GM19240 (cell line): ENCODE measurements around the gene KRTAP29-1.
"Not testable (repeated sequence)": the region's sequence is repeated elsewhere in the genome, so short reads cannot be mapped to it uniquely, and the experiment has no call there.

ENCODE experiments used
- DNase-seq: peaks from one replicate; pipeline ENCODE4 v3.0.0; 2011; ENCODE audit warnings: low spot score; ENCODE audit not compliant: insufficient read length

The KRTAP29-1 gene, protein sequence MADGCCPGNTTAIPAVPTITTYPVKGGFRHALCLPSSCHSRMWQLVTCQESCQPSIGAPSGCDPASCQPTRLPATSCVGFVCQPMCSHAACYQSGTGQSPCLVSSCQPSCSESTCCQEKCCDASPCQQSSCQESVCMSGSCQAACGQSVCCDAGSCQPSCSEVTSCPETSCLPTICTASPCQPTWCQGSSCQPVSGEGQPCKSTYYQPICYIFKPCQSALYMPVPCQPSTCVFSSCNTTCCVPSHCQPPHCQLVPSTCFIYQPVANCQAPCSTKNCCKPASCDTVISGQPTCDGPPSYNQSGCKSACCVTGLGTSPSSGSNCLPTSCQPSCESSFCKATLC

DNA sequence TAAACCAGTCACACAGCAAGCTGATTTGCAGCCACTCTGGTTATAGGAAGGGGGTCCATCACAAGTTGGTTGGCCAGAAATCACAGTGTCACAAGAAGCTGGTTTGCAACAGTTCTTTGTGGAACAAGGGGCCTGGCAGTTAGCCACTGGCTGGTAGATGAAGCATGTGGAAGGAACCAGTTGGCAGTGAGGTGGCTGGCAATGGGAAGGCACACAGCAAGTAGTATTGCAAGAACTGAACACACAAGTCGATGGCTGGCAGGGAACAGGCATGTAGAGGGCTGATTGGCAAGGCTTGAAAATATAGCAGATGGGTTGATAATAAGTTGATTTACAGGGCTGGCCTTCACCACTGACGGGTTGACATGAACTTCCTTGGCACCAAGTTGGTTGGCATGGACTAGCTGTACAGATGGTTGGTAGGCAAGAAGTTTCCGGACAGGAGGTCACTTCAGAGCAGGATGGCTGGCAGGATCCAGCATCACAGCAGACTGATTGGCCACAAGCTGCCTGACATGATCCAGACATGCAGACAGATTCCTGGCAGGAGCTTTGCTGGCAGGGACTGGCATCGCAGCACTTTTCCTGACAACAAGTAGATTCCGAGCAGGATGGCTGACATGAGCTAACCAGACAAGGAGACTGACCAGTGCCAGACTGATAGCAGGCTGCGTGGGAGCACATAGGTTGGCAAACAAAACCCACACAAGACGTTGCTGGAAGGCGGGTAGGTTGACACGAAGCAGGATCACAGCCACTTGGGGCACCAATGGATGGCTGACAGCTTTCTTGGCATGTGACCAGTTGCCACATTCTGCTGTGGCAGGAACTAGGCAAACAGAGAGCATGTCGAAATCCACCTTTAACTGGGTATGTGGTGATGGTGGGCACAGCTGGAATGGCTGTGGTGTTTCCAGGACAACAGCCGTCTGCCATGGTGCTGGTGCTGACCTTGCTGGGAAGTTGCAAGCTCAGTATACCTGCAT, at the start of gene KRTAP29-1:
Gene KRTAP29-1 (minus strand): TSS at position 936 of the 986 bp plus-strand sequence. CDS start 0 bp downstream, at position 936.
- DNase-seq: no peak

DNA sequence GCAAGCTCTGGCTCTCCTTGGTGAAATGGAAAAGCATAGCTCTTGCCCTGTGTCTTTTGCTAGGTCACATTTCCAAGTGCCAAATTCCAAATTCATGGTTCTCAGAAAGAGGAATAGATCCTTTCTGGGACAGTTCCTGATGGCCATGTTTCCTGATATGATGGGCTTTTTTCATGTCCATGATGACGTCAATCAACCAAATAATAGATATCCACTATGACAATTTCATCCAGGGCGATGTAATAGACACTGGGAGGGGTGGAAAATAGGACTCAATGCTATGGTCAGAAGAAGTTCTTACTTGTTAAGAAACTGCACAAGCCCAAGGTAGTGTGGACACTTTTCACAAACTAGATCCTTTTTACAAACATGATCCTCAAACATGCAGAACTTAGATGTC, 48.5 kb upstream of the KRTAP29-1 start:
- DNase-seq: no peak

DNA sequence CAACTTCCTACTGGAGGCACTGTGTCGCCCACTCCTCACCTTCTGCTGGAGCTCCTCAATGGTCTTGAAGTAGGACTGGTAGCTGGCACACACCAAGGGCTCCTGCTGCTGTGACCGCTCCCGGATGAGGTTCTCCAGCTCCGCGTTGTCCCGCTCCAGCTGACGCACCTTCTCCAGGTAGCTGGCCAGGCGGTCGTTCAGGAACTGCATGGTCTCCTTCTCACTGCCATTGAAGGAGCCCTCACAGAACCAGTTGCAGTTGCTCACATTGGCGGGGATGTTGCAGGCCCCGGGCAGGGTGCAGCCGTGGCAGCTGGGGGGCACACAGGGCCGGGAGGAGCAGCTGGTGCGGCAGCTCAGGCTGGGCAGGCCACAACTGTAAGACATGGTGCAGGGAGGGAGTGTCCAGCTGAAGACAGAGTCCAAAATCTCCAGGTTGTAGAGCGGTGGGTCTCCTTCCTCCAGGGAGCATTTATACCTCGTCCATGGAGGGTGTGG, 47.8 kb upstream of the KRTAP29-1 start, which contains the start of gene KRT33A:
Gene KRT33A (minus strand): TSS at position 448 of the 498 bp plus-strand sequence. CDS start 61 bp downstream, at position 387.
- not testable (repeated sequence) for DNase-seq

DNA sequence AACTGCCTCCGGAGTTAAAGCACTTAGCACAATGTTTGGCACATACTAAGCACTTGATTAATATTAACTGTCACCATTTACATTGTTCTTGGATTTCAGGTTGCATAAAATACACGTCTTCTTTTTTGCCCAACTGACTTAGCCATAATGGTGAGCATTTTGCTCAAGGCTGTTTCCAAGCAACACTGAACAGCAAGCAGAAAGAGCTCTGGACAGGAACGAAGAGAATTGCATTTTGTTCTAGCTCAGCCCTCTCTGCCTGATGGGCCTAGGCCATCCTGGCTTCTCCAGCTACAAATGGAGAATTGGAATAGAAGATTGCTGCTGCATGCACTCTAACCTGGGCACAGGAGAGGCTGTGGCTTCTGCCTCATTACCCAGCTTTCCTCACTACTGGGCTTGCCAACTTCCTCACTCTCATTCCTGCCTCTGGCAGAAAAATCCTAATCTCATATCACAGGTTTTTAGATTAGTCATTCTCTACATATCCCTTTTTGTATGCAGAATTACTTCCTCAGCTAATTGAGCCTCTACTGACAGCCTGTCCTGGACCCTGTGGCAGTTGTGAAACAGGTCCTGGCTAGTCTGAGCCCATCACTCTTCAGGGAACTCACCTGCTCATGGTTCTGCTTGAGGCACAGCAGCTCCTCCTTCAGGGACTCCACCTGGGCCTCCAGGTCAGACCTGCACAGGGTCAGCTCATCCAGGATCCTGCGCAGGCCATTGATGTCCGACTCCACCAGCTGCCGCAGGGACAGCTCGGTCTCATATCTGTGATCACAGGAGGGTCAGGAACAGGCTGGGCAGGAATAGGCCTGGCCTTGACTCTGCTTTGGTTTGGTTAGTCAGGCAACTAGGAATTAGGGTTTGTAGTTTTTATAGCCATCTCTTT, 45.5 kb upstream of the KRTAP29-1 start:
- no peak for DNase-seq

DNA sequence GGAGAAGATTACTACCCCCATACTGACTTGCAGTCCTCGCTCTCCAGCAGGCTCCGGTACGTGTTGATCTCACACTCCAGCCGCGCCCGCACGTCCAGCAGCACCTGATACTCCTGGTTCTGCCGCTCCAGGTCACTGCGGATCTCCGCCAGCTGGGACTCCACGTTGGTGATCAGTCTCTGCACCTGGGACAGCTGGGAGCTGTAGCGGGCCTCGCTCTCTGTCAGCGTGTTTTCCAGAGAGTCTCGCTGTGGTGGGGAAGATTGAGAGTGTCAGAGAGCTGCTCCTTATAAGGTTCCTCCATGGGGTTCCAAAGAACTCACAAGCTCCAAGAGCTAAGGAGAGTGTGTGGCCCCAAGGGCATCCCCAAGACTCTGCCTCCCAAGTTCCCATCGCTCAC, 43.8 kb upstream of the KRTAP29-1 start:
- not testable (repeated sequence) for DNase-seq

DNA sequence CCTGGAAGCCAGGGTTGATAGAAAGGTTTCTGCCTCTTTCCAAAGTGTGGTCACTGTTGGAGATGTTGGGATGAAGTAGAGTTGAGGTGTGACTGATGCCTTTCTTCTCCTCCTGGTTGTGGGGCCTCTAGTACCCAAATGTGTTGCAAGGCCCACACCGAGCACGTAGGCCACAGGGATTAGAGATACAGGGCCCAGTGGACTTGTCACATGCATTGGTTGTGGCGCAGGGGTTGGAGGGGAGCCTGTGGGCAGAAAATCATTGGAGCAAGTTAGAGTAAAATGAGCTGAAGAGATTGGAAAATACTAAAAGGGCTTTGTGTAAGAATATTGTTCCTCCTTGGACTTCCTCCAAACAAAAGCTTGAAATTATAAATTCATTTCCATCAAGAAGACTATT, 43.3 kb upstream of the KRTAP29-1 start:
- DNase-seq: no peak

DNA sequence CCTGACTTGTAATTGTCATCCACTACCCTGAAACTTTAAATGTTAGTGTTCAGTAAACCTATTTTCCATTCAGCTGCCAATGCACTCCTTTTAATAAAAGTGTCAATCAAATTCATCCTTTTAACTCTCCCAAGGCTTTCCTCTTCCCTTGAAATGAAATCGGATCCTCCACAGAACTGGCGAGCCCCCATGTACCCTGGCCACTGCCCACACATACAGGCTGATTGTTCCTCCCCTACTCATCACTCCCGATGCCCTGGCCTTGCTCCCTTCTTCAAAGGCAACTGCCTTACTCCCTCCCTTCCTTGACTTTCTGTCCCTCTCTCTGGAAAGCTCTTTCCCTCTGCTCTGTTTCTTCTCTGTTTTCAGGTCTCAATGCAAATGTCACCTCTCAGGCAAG, 40.4 kb upstream of the KRTAP29-1 start:
- no peak for DNase-seq

DNA sequence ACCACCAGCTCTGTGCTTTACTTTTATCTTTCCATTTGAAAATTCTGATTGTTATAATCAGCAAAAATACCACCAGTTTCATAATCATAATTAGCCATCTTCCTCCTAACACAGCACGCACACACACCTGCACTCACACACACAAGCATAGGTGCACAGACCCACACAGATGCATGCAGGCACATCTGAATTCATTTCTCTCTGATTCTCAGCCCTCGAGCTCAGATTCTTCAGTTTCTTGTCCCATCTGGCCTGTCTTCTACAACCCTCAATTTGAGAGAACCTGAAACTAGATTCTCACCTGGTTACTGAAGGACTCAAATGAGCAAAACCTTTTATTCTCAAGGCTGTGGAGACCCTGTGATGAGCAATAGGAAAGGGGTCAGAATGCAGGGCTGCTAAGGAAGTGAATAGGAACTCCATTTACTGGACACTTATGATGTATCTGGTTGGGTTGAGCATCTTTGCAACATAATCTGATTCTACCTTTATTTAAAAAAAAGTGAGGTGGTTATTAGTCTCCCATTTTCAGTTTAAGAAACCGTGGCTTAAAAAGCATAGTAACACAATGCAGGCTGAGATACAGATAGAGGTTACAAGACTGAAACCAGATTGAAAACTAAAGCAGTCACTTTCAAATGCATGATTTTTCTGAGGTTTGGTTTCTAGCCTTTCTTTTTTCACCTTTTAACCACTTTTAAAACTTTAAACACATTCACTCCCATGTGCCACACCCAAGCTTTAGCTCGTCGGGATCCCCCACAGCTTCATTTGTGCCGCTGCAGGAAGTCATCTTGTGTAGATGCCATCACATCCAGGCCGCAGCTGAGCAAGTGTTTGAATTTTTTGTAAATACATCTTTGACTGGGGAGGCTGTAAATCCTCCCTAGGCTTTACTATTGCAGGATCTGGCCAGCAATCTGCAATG, 38.5 kb upstream of the KRTAP29-1 start:
- no peak for DNase-seq

DNA sequence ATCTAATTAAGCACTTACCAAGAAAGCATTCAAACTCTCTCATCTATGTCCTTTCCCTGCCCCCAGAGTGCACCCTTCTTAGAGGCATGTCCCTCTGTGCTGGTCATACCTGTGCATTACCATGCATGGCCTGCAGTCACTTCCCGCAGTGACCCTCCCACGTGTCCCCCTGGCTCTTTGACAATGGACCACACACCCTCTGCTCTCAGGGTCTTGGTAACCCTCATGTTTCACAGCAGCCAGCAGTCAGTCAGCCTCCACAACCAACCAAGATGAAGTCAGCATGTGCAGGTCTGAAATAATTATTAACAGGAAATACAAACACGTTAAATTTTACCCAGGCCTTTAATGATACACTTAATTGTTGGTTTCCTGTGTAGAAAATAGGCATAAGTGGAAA, 37.8 kb upstream of the KRTAP29-1 start:
- no peak for DNase-seq

DNA sequence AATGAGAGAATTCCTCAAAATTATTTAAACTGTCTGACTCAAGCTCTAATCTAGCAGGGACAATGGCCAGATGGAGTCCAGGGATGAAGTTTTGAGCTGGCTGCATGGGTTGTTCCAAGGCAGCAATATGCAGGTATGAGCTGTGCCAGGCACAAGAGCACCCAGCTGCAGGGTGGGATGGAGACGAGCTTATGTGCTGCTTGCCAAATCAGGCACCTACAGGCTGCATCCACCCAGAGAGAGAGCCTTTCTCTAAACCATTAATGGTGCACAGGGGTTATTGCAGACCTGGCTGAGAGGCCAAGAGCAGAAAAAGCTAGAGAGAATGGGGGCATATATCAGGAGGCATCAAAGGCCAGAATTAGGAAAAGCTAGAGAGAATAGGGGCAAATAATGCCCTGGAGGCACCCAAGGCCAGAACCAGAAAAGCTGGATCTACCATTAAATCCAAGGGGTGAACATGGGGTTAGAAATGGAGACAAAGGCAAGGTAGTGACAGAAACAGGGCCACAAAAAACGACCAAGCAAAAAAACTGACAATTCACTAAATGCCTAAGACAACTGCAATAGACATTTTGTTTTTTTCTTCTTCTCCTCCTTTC, 37.0 kb upstream of the KRTAP29-1 start:
- no peak for DNase-seq

DNA sequence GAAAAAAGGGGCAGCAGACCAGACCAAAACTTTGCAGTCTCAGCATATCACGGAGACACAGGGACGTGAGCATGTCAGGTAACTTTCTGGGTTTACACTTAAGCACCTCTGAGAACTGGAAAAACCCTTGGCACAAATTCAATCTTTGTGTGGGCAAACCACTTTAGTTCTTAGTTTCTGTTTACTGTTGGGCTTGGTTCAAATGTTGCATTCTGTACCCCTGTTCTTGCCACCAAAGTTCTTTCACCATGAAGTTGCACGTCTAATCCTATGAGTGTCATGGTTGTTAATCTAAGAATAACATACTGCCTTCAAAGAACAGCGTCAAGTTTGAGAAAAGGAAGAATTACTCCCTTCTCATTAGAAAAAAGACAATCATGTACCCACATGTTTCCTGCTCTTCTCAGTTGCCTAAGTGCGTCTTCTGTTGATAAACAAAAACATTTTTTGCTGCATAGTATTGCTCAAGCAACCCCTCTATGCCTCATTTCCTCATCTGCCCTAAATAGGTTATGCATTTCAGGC, 36.4 kb upstream of the KRTAP29-1 start:
- DNase-seq: no peak

DNA sequence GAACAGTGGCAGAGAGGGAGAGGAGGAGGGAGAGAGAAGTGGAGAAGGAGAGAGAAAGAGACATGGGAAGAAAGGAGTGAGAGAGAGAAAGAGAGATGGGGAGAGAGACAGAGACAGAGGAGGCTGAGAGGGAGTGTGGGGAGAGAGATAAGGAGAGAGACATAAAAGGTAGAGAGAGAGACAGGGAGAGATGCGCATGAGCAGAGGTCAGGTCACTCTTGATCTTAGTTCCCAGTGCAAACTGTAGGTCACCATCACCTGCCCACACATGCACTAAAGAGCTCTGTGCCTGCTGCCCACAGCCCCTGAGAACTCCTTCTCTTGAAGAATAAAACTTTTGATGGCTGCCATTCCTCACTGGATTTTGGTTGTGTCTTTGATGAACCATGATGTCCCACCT, 33.1 kb upstream of the KRTAP29-1 start:
- no peak for DNase-seq

DNA sequence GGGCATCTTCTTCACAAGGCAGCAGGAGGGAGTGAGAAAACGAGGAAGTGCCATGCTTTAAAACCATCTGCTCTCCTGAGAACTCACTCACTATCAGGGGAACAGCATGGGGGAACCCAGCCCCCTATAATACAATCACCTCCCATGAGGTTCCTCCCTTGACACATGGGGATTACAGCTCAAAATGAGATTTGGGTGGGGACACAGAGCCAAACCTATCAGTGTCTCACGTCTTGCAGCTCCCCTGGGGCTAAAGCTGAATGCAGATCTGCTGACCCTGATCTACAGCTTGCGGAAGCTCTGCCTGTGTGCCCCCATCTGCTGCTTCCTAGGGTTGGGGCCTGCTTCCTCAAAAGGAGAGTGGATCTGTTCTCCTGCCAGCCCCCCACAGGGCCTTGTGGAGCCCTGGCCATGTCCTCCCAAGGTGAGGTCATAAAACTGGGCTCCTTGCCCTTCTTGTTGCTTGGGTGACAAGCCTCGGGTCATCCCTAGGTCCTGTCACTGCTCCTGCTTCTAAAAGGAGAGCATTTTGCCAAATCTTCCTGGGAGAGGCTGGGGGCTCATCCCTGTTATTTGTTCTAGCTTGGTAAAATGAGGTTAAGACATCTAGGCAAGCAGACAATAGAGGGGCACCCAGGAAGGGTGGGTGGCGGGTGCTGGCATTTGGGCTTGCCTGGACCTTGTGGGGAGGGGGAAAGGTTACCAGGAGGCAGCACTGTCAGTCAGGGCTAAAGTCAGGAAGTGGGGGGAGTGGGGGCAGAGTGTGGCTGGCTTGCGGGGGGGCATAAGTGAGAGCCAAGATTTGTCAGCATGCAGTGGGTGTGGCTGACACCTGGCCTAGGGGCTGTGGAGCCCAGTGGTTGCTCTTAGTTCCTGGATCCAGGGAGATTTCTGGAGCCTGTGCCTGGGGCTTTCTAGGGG, 32.0 kb upstream of the KRTAP29-1 start:
- no peak for DNase-seq

DNA sequence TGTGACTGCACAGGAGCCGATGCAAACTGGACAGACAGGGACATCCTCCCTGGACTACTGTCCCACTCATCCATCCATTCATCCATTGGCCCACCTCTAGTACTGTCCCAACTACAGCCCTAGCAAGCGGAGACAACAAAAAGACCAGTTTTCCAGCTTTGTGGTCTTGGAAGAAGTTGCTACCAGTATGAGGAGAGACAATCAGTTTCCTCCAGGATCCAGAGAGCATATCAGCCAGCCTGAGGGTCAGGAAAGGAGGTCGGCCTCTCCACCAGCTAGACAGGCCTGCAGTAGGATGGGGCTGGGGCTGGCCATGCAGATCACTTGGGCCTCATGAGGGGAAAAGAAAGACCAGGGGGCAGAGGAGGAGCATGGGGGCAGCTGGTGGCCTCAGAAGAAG, 31.2 kb upstream of the KRTAP29-1 start:
- DNase-seq: no peak

DNA sequence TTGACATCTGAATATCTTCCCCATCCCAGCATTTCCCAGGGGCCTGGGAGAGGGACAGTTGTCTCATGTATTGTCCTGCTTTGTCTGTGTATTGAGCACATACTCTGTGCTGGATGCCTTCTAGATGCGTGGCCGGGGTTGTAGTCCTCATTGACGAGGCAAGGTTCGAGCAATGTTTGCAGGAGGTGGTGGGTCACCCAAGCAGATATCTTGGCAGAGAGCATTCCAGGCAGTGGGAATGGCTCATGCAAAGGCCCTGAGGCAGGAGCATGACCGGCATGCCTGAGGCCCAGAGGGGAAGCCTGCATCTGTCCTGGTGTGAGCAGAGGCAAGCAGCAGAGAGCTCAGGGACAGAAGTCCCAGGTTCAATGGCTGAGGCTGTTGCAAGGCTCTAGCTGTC, 30.4 kb upstream of the KRTAP29-1 start:
- no peak for DNase-seq

DNA sequence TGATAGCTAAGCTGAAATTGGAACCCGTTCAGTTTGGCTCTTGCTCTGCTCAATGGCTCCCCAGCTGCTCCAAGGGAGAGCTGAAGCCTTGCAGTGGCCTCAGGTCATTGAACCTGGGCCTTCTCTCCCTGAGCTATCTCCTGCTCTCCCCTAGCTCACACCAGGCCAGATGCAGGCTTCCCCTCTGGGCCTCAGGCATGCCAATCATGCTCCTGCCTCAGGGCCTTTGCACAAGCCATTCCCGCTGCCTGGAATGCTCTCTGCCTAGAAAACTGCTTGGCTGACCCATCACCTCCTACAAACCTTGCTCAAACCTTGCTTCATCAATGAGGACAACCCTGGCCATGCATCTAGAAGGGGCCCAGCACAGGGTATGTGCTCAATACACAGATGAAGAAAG, 29.6 kb upstream of the KRTAP29-1 start:
- DNase-seq: no peak

DNA sequence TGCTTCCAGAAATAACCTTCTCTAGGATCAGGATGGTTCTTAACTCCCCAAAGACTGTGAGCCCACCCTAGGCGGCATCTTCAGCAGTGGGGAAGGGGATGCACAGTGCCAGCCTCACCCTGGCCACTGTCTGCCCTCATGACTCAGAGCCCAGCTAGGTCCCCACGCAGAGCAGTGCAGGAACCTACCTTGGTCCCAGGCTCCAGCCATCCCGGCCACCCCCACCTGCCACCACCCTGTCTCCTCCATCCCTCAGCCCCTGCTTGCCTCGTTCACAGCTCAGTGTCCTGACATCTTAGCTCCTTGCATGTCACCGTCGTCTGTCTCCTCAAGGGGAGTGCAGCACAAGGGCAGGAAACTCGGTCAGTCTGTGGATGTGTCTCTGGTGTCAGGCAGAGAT, 29.0 kb upstream of the KRTAP29-1 start:
- DNase-seq: no peak

DNA sequence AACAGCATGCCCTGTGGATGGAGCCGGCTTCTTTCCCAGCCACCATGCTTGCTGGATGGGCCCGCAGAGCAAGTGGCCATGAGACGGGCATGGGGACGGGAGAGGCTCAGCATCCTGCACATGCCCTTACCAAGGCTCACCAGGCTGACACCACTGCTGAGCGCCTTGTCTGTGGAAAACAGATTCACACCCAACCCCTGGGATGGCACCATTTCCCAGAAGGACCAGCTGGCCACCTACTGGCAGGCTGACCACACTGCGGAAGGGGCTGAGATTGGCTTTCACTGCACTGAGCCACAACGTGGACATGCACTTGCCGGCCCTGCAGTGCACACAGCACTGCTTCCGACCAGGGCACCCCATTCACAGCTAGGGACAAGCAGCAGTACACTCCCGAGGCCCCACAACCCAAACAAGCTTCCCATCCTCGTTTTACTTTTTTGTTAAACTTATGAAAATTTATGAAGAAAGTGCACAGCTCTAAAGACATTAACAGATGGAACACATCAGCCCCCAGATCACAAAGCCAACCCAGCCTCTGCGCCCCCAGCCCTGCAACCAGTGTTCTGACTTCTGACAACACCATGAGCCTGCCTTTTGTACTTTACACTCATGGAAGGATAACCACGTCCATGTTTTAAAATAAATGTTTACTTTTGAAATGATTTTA, 26.8 kb upstream of the KRTAP29-1 start:
- no peak for DNase-seq
